ENCODE results near the gene SLCO3A1.

GRCh38 chr15:92083190-92083589 is 229.7 kb downstream of the SLCO3A1 start:
- TF ChIP-seq CTCF (conservative IDR thresholded peaks at IDR 0.05; ENCODE audit: low read length) (no peak), EZH2phosphoT487 (IDR thresholded peaks at IDR 0.05; ENCODE audit: borderline replicate concordance, low read depth, low read length) (no peak)
